Measurements from ENCODE around the gene INPP4A.

DNA sequence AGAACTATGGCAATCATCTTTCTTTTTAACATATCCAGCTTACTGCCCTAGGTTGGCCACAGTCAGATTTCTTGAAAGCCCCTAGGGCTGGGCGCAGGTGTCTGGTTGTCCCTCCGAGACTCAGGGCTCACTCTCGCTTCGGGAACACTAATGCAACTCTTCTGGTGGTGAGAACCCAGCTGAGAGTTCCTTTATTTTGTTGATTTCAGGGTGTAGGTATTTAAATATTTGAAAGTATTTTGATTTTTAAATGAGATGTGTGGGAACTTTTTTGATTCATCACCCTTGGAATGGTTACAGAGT lies 40.7 kb downstream of the INPP4A start:
- TF ChIP-seq TAF1 (IDR thresholded peaks at IDR 0.05; ENCODE audit: low read depth): no peak
- TF ChIP-seq EZH2 (IDR thresholded peaks at IDR 0.05; ENCODE audit: borderline replicate concordance, insufficient read depth, low read length, poor library complexity, severe bottlenecking): no peak
- TF ChIP-seq CTCF (IDR thresholded peaks at IDR 0.05; ENCODE audit: poor library complexity, severe bottlenecking): no peak
- no peak for TF ChIP-seq EP300 (conservative IDR thresholded peaks at IDR 0.05; ENCODE audit: poor library complexity, severe bottlenecking)
- no peak for TF ChIP-seq RAD21 (conservative IDR thresholded peaks at IDR 0.05)
- no peak for TF ChIP-seq REST (IDR thresholded peaks at IDR 0.05; ENCODE audit: borderline replicate concordance)
- TF ChIP-seq POLR2AphosphoS5 (IDR thresholded peaks at IDR 0.05): no peak
- no peak for TF ChIP-seq MXI1 (conservative IDR thresholded peaks at IDR 0.05; ENCODE audit: poor library complexity, severe bottlenecking)
